ENCODE data around the gene FAM50A.

FAM50A gene

DNA sequence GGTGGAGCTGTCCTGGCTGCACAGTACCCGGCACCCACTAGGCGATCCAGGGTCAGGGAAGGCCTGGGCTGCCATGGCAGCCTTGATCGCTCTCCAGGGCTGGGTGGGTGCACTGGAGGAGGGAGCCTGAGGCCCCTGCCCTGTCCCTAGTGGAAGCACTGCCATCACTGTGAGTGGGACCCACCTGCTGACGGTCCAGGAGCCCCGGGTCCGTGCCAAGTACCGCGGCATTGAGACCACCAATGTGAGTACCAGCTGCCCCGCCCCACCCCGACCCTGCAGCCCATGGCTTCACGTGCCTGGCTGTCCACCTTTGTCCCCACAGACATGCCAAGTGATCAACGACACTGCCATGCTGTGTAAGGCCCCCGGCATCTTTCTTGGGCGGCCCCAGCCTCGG is 23.0 kb downstream of the FAM50A start:
- DNase-seq, result no peak

DNA sequence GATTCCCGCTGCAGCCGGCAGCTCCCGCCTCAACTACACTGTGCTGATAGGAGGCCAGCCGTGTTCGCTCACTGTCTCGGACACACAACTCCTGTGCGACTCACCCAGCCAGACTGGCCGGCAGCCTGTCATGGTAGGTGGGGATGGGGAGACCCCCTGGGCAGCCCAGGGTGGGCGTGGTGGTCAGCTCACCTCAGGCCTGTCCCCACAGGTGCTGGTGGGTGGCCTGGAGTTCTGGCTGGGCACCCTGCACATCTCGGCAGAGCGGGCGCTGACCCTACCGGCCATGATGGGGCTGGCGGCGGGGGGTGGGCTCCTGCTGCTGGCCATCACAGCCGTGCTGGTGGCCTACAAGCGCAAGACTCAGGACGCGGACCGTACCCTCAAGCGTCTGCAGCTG is 23.6 kb downstream of the FAM50A start:
- DNase-seq, result no peak

DNA sequence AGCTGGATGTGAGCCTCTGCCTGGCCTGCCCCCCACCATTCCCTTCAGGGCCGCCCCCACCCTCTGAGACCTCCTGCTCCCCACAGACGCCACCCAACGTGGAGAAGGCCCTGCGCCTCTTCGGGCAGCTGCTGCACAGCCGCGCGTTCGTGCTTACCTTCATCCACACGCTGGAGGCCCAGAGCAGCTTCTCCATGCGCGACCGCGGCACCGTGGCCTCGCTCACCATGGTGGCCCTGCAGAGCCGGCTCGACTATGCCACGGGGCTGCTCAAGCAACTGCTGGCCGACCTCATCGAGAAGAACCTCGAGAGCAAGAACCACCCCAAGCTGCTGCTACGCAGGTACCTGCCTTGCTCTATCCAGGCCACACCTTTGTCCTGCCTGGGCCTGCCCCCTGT is 24.3 kb downstream of the FAM50A start:
- DNase-seq, result no peak

DNA sequence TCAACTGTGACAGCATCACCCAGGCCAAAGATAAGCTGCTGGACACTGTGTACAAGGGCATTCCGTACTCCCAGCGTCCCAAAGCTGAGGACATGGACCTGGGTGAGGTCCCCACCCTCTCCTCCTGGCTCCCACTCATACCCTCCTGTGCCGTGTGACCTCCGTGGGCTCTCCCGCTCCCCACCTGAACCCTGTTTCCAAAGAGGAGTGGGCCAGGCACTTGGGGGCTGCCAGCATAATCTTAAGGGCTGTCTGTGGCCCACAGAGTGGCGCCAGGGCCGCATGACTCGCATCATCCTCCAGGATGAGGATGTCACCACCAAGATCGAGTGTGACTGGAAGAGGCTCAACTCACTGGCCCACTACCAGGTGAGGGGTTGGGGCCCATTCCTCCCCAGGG is 25.2 kb downstream of the FAM50A start:
- no peak for DNase-seq

DNA sequence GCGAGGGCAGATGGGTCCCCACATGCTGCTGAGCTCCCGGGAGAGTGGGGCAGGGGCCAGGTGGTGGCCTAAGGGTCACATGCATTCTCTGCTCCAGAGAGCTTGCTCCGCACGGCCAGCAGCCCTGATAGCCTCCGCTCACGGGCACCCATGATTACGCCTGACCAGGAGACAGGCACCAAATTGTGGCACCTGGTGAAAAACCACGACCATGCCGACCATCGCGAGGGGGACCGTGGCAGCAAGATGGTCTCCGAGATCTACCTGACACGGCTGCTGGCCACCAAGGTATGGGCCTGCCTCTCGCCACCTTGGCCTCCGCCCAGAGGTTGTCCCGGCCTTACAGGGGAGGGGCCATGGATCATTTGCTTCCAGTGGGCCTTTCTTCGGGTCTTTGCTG is 25.9 kb downstream of the FAM50A start:
- DNase-seq, result no peak

DNA sequence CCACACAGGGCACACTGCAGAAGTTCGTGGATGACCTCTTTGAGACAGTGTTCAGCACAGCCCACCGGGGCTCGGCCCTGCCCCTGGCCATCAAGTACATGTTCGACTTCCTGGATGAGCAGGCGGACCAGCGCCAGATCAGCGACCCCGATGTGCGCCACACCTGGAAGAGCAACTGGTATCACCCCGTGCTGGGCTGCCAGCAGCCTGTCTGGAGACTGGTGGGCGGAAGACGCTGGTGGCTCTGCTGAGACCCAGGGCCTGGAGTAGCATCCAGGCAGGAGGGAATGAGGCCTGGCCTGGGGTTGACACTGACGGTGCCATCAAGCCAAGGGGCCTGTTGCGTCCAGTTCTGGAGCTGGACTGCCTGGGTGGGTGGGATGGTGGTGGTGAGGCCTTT is 26.5 kb downstream of the FAM50A start:
- DNase-seq, result no peak

DNA sequence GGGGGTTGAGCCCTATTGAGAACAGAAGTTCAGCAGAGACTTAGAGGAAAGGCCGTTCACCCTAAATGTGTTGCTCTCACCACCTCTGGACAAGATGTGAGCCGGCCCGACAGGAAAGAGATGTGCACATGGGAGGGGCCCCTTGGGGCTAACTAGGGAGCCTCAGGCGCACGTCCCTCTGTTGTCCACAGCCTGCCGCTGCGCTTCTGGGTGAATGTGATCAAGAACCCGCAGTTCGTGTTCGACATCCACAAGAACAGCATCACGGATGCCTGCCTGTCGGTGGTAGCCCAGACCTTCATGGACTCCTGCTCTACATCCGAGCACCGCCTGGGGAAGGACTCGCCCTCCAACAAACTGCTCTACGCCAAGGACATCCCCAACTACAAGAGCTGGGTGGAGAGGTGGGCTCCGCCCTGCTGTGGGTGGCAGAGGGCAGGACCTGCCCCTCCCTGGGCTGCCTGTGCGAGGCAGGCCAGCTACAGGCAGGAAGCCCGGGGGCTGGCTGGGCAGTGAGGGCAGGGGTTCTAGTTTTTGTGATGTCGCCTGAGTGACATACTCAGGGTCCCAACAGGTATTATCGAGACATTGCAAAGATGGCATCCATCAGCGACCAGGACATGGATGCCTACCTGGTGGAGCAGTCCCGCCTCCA is 27.1 kb downstream of the FAM50A start:
- DNase-seq, result no peak

DNA sequence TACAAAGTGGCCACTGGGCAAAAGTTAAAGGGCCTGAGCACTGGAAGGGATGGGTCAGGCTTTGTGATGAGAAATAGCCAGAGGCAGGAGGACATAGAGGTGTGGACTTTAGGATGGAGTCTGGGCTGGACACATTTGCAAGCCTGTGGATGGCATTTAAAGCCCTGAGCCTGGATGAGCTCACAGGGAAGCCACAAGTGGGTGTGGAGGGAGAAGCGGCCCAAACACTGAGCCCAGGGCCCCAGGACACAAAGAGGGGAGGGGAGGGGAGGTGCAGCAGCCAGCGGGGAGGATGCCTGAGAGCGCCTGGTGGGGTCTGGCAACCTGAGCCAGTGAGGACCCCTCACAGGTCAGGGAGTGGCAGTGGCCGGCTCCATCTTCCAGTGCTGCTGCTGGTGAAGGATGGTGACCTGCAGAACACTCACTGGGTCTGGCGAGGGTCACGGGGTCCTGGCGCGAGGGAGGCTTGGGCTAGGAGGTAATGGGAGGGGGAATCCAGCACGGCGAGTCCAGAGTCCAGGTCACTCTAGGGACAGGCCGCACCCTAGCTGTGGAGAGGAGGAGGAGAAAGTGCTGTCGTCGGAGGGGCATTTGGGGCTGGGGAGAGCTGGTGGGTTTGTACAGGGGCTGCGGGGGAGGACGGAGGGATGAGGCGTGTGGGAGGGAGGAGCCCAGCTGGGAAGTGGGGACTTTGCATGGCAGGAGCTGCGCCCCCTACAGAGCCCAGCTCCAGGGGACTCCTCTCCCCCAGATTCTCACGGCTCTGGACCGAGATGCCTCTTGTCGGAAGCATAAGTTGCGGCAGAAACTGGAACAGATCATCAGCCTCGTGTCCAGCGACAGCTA is 28.1 kb downstream of the FAM50A start:
- DNase-seq, result no peak

DNA sequence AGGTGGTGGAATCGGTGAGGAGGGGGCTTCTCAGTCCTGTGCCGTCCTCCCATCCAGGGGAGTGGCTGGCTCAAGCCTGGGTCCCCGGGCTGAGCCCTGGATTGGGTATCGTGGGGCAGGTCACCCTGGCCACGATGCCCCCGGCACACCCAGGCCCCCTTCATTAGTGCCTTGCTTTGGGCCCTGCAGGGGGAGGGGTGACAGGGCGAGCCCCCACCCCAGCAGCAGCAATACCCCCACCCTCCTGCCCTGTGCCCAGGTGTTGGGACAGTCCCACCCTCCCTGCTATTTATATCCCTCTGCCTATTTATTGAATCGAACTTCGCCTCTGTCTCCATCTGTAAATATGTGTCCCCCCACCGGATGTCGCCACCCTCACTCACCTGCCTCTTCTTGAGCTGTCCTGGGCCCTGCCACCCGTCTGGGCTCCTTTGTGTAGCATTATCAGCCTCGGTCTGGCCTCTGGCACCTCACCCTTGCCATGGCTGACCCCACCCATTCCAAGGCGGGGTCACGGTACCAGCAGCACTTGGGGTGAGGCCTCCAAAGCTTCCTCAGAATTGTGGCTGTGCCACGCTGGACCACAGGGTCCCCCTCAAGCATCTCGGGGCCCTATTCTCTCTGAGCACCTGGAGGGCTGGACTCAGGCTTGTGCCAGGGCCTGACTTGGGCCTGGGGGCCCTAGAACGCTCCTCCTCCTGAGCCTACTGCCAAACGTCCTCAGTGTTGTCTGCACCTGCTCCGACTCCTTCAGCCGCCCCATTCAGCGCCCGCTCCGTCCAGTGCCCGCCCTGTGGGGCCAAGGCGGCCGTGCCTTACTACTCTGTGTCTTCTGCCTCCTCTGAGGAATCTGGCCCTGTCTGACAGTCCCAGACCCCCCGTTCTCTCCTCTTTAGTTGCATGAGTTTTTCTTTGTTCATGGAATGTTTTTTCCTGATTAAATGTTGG is 29.0 kb downstream of the FAM50A start:
- no peak for DNase-seq

DNA sequence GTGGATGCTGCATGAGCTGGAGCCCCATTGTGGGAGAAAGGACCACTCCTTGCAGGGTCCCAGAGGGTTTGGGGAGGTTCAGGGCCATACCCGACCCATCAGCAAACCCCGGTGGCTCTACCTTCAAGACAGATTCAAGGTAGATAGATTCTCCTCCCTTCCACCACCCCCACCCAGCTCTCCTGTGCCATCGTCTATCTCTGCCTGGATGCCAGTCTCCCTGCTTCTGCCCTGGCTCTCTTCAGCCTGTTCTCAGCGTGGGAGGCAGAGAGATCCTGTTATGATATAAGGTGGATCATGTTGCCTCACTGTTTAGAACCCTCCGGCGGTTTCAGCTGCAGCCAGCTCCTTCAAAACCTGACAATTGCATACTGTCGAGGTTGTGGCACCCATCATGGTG is 29.7 kb downstream of the FAM50A start:
- DNase-seq, result no peak

DNA sequence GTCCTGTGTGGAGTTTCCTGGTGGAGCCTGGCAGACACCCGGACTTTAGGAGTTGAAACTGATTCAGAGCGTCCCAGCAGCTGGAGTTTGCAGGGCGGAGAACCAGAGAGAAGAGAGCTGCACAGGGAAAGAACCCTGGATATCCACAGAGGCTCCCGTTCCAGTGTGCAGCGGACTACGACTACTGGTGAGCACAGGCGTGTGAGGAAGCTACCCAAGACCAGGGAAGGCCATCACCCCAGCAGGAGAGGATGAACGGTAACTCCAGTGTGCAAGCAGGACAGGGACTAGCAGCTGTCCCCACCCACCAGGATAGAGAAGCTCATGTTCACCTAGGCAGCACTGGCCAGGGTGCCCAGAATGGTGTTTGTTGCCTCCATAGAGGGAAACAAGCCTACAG is 32.9 kb downstream of the FAM50A start:
- no peak for DNase-seq

DNA sequence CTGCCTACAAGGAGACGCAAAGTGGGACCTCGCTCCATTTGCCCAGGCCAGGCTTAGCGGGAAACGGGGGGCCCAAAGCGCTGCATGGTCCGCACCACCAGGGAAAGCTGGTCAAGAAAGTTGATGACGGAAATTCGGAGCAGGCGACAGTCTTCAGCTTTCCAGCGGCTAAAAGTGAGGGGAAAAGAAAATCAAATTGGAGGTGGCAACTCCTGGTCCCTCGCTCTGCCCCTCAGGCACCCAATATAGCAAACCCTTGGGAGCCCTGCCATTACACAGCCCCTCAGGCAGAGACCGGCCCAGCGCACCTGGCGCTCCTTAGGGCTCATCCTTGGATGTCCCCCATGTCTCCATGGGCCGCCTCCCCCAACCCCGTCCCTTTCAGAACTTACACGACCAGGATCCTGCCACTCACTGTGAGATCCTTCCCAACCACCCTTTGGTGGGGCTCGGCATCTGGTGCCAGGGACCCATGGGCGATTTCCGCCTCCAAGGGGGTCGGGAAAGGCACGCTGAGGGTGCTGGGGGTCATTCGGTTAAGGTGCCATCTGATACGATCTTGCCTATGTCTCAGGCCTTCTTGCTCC is 34.0 kb downstream of the FAM50A start:
- DNase-seq, result no peak

DNA sequence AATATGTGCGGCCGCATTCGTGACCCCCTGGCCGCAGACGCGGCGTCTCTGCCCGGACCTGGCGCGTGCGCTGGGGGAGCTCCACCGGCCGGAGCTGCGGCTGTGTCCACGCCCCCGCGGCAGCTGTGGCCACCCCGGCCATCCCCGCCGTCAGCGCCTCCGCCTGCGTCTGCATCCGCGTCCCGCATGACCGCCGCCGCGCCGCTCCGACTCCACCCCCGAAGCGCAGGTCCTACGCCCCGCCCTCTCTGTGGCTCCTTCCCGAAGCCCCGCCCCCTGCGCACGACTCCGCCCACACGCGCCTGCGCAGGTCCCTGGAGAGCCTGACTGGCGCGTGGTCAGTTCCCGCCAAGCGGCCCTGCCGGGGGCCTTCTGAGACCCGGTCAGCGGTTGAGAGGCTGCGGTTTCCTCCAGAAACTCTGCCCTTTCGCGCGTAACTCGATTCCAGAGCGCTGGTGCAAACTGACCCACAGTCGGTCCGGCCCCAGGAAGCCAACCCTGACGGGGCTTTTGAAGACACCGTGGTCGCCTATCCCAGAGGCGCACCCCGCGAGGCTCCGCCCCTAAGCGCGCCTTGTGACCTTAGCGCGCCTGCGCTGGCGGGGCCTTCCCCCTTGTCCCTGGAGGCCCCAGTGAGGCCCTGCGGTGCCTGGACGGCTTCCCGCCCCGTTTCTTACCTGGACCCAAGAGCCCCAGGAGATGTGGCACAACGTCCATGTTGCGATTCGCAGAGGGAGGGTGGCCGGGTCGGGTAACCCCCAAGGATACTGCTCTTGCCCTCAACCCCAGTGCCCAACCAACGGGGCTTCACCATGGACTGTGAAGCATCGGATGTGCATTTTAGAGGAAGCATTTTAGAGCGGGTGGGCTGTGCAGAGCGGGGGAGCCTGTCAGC is 35.0 kb downstream of the FAM50A start, which contains the start of gene LAGE3:
TSS of gene LAGE3 (minus strand) at position 554 of the 895 bp plus-strand sequence. CDS start at position 188, 366 bp downstream.
- peak; percentile 83 to 95 (median 88) for DNase-seq

DNA sequence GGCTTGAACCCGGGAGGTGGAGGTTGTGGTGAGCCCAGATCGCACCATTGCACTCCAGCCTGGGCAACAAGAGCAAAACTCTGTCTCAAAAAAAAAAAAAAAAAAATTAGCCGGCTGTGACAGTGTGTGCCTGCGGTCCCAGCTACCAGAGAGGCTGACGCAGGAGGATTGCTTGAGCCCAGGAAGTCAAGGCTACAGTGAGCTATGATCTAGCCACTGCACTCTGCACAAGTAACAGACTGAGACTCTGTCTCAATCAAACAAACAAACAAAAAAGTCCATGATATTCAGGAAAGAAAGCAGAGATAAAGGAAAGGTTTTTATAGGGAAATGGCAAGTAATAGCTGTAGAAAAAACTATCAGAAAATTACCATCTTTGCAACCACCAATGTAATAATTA is 37.3 kb downstream of the FAM50A start:
- no peak for DNase-seq

DNA sequence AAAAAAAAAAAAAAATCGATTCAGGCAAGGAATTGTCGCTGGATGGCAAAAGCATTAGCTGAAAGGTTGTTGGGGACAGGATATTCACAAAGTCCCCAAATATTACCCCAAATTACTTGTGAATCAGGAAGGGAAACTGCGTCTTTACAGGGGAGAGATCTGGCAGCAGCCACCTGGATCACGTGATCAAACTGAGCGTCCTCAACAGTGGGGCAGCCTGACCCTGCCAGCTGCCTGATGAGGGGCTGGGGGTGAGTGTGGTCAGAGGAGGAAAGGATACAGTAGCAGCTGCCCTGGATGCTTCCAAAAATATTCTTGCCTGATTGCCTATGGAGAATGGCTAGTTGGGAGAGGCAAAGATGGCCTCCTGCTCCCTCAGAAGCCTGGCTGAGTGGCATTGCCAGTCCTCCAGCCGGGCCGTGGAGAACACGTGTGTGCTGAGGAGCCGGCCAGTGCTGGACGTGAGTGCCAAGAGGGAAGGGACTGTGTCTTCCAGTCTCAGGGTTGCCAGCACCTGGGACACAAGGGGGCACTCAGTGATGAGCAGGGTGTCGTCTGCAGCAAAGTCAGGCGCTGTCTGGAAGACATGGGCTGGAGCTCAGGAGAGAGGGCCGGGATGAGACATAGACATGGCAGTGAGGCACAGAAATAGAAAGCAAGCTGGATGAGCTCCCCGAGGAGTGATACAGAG is 38.1 kb downstream of the FAM50A start:
- DNase-seq, result no peak

DNA sequence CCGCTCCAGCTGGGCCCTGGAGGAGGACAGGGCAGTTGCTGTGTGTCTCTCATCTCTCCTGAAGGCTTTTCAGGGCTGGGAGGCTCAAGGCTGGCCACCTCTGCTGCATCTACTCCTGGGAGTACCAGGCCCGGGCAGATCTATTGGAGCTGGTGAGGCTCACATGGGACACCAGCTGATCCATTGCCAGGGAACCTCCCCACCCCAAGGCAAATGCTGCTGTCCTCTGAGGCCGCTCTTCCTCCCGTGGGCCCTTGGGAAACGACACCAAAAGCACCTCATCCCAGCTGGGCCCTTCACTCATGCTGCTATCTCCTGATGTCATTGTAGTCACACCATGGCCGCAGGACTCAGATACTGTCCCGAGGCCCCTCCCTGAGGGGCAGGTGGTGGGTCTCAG is 38.8 kb downstream of the FAM50A start:
- DNase-seq, result no peak

DNA sequence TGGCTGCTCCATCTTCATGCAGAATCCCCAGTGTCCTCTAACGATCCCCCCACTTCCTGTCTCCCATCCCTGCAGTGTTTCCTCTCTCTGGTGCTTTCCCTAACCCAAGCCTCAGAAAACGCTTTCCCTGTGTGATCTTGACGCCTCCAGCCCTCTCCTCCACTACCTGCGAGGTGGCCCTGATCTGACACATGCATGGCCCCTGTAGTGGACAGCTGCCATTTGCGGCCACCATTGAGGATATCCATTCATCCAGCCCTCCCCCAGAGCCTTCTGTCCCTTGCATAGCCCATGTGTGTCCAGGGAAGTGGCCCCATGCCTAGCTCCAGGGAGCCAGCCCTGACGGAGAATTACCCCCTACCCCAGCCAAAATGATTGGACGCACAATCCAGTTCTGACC is 39.4 kb downstream of the FAM50A start:
- DNase-seq, result no peak

DNA sequence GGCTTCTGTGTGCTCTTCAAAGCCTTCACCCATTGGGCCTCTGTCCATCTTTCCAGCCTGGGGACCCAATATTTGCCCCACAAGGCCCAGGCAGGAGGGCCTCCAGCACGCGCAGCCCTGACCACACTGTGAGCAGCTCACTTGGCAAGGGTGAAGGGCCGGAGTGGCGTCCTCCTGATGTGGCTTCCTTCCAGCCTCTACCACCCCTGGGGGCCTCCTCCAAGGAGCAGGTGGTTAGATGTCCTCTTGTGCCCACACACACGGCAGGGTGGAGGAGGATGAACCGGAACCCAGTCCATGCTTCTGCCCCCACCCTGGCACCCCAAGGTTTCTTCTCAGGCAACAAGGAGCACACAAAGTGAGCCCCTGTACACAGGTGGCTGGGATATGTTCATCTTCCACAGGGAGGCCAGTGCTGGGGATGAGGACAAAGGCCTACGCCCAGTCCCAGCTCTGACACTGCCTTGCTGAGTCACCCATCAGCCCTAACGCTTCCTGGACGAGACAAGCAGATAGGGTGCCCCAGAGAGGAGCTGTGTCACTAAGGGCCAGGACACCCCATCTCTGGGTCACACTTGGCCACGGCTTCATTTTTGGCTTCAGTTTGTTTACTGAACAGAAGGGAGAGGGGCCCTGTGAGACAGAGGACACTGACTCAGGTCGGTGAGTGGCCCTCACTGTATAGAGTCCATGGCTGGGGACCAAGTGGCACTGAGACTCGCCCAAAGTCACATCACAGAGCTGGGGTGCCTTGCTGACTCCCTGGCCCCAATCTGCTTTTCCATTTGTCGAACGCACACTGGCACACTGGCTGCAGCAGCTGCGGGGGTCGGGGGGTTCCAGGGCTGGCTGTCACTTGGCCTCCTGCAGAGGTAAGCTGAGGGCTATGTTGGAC is 40.6 kb downstream of the FAM50A start:
- no peak for DNase-seq

DNA sequence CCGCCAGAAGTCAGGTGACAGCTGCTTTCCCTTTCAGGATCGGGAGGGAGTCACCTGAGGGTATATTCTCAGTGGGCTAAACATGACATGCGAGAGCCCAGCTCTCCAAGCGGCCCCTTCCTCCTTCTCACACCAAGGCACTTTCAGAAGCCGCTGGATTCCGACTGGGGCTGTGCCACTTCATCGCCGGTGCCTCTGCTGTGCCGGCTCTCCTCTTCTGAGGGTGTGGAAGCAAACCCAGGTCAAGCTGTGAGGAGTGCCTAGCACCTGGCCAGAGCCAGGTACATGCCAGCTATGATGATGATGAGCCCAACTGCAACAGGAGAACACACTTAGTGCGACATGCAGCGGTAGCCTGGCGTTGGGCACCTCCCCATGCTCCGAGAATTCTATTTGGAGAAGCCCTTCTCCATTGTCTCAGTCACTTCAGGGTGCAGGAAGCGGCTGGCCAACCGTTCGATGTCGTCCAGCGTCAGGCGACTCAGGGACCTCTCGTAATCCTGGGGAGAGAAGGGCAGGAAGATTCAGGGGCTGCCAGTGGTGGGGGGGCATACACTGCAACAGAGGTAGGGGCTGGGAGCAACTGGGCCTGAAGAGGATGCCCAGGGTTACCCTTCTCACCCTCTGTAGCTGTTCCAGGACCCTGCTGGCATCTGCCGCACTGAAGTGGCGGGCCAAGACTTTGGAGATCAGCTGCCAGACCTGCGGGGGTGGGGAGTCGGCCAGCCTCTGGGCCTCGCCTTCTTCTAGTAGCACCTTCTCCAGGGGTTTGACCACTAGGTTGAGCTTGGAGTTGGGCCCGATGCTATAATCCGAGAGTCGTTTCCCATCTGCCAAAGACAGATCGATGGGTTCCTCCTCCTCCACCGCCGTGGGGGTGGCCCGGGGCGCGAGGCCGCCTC is 41.5 kb downstream of the FAM50A start:
- DNase-seq, result no peak
